Liver (tissue), 3 donors: ENCODE data around the gene MOB1A.

Experiments used
- TAF1 ChIP-seq: conservative IDR thresholded peaks from 2 replicates; pipeline ENCODE4 v1.6.1; 2016; ENCODE audit warnings: antibody characterized with exemption, mild to moderate bottlenecking
- TF ChIP-seq, protein P1 (sequence below): fragments of 150-350 bp; IDR thresholded peaks from 2 replicates; pipeline ENCODE4 v1.5.1; 2017; ENCODE audit warnings: improper control_type of control experiment, low read depth, low read length; ENCODE audit not compliant: missing input control
- donor health status: healthy.
- donor health status: healthy.

DNA sequence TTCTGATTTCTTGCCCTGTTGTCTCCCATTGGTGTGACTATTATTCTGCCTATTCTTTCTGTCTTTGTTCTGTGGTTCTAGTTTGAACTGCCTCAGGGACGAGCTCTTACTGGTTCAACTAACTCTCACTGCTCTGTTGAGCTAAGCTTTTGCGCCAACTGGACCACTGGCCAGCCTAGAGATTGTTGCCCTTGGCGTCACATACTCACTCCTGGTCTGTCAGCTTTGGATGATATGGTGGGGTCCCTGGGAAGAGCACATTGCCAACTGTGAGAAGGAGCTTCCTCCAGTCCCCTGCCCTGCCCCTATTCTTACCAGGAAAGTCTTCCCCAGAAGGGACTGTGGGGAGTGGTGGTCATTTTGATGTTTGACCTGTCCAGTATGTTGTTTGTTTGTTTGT, 25.8 kb upstream of the MOB1A start:
- TF ChIP-seq, protein P1, sequence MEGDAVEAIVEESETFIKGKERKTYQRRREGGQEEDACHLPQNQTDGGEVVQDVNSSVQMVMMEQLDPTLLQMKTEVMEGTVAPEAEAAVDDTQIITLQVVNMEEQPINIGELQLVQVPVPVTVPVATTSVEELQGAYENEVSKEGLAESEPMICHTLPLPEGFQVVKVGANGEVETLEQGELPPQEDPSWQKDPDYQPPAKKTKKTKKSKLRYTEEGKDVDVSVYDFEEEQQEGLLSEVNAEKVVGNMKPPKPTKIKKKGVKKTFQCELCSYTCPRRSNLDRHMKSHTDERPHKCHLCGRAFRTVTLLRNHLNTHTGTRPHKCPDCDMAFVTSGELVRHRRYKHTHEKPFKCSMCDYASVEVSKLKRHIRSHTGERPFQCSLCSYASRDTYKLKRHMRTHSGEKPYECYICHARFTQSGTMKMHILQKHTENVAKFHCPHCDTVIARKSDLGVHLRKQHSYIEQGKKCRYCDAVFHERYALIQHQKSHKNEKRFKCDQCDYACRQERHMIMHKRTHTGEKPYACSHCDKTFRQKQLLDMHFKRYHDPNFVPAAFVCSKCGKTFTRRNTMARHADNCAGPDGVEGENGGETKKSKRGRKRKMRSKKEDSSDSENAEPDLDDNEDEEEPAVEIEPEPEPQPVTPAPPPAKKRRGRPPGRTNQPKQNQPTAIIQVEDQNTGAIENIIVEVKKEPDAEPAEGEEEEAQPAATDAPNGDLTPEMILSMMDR: no peak
- no peak for TF ChIP-seq TAF1
